Activated CD4-positive, alpha-beta T cell treated with anti-CD3 and anti-CD28 coated beads, Interleukin-2, amount 10 ng/mL, durations not matched to agents 7 days and 5 days (primary cell): ENCODE data around the gene SMAD3. TPM values are rescaled to one million over a fixed set of nuclear protein-coding genes. Genes with fewer than 3 reads are reported as not detected.
A peak's percentile ranks its signal among the peaks of the same experiment; 100 is the strongest.
"Not testable (repeated sequence)": the region's sequence is repeated elsewhere in the genome, so short reads cannot be mapped to it uniquely, and the experiment has no call there.

ENCODE experiments used
- CTCF ChIA-PET: fragments of 350-600 bp; sonication (Branson Sonifier 250); formaldehyde crosslinking; loops from one replicate; lab custom pipeline; 2021; ENCODE audit warnings: antibody characterized with exemption; lab: Charles Lee
- POLR2A ChIA-PET: fragments of 350-600 bp; sonication (Branson Sonifier 250); formaldehyde crosslinking; loops from one replicate; lab custom pipeline; 2021; ENCODE audit warnings: antibody characterized with exemption; lab: Charles Lee
- DNase-seq: peaks from one replicate; pipeline ENCODE4 v3.0.0-alpha.2; 2020
- H3K27ac Mint-ChIP-seq: one replicate; pipeline ENCODE4 v1.8.0; 2021; ENCODE audit warnings: mild to moderate bottlenecking, moderate library complexity, mixed read lengths
- H3K27me3 Mint-ChIP-seq: one replicate; pipeline ENCODE4 v1.8.0; 2021; ENCODE audit warnings: mixed read lengths
- H3K36me3 Mint-ChIP-seq: one replicate; pipeline ENCODE4 v1.8.0; 2021; ENCODE audit warnings: low read depth, mixed read lengths
- H3K4me1 Mint-ChIP-seq: one replicate; pipeline ENCODE4 v1.8.0; 2021; ENCODE audit warnings: mixed read lengths
- H3K4me3 Mint-ChIP-seq: one replicate; pipeline ENCODE4 v1.8.0; 2021; ENCODE audit warnings: mild to moderate bottlenecking, moderate library complexity, mixed read lengths
- H3K9me3 Mint-ChIP-seq: one replicate; pipeline ENCODE4 v1.8.0; 2021; ENCODE audit warnings: mixed read lengths
- total RNA-seq, 2 experiments: library from RNA; stranded (reverse); gene quantifications; one replicate each; pipeline ENCODE4 v1.2.3, GENCODE V29; 2021

Gene SMAD3
- total RNA-seq, 2 experiments from 2014 or later = 81.6 to 83.9 TPM

DNA sequence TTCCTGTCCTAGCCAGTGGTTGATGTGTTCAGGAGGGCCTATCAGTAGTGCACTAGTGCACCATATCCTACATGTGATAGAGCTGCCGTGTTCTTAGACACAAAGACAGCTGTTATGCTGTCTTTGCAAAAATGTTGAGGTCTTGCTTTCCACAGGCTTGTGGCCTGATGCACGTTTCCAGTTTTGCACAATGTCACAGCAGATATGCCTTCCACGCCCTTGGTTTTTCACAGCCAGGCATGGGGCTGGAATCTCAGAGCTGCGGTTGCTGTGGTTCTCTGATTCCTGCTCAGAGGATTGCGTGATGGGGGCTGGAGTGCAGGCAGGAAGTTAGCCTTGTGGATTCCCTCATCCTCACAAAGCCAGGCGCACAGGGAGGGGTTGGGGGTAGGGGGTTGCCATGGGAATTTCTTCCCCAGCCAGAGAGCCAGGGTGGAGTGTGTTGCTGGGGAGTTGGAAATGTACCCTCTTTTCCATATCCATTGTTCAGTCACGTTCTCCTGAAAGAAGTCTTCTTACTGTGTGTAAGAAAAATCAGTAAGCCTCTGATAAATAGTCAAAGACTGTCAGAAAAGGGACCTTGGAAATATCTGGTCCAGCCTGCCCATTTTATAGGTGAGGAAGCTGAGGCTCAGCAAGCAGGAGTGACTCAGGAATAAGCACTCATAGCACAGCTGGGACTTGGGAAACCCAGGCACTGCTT is 79.4 kb downstream of the SMAD3 start:
- no peaks in the 10 kb centered on the region for H3K9me3 Mint-ChIP-seq
- peak overlapping the region; percentile 82 for H3K27ac Mint-ChIP-seq
- H3K27me3 Mint-ChIP-seq = no peaks in the 10 kb centered on the region
- ChIA-PET CTCF (interaction anchor here (1.4 to 1.5 kb wide), 2 partner anchors 17 to 26 kb away, joined by 3 read pairs; no protein-coding TSS in a partner anchor), POLR2A (no interaction called here)
- peak; percentile 32 for DNase-seq
- H3K36me3 Mint-ChIP-seq = peaks cover 35% of the 10 kb centered on the region
- H3K4me1 Mint-ChIP-seq = peaks cover 97% of the 10 kb centered on the region
- H3K4me3 Mint-ChIP-seq = no peak overlapping the region

DNA sequence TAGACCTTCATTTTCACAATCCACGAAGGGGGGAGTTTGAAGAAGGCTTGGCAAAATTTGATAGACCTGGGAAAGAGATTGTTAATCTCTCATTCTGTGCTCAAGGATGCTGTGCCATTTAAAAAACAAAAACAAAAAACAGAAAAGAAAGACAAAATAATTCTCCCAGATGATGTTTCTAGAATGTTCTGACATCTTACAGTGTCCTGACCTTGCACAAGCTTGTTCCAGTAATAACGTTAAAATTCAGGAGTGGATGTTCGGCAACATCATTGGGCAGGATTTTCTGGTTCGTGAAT is 79.9 kb downstream of the SMAD3 start:
- ChIA-PET POLR2A (no interaction called here), CTCF (interaction anchor here (1.4 to 1.5 kb wide), 2 partner anchors 16 to 27 kb away, joined by 3 read pairs; no protein-coding TSS in a partner anchor)
- Mint-ChIP-seq H3K4me3 (no peak overlapping the region), H3K27ac (no peak overlapping the region), H3K4me1 (peaks cover 97% of the 10 kb centered on the region), H3K9me3 (no peaks in the 10 kb centered on the region), H3K36me3 (peaks cover 34% of the 10 kb centered on the region), H3K27me3 (no peaks in the 10 kb centered on the region)
- DNase-seq = no peak

DNA sequence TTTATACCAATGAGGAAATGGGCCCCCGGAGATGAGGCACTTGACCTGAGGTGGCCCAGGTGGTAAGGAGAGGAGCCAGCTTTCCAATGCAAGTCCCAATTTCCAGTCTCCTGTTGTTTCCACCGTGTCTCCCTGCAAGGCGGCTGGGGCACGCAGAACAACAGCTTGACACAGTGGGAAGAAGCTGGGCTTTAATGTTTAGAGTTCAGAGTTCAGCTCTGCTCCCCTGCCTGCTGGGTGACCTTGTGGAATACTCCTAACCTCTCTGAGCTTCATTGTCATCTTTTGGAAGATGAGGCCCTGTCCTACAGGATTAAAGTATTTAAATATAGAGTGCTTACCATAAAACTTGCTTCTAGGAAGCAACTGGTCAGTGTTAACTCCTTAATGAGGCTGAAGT is 80.3 kb downstream of the SMAD3 start:
- no peak overlapping the region for H3K27ac Mint-ChIP-seq
- H3K9me3 Mint-ChIP-seq = no peaks in the 10 kb centered on the region
- peaks cover 33% of the 10 kb centered on the region for H3K36me3 Mint-ChIP-seq
- no peak for DNase-seq
- H3K4me1 Mint-ChIP-seq = peaks cover 96% of the 10 kb centered on the region
- H3K4me3 Mint-ChIP-seq = no peak overlapping the region
- CTCF ChIA-PET = interaction anchor here (1.4 to 1.5 kb wide), 2 partner anchors 16 to 27 kb away, joined by 3 read pairs; no protein-coding TSS in a partner anchor
- H3K27me3 Mint-ChIP-seq = no peaks in the 10 kb centered on the region
- POLR2A ChIA-PET = no interaction called here

DNA sequence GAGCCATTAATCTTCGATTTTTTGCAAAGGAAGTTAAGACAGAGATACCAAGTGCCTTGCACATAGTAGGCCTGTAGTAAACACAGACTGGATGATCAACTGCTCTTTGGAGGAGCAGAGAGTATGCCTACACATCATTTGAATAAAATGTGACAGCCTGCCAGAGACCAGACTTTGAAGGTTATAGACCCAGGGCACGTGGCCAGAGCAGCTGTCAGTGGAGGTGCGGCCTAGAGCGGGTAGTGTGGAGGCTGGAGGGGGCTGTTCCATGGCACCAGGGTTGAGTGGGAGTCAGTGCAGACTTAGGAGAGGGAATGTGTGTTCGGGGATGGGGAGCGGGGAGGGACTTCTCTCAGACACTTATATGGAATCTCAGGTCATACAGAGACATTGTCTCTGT is 80.8 kb downstream of the SMAD3 start:
- ChIA-PET POLR2A (no interaction called here), CTCF (interaction anchor here (0.6 to 1.8 kb wide), 4 partner anchors 10 to 45 kb away, joined by 3 to 6 read pairs (median 3); no protein-coding TSS in a partner anchor)
- Mint-ChIP-seq H3K27me3 (no peaks in the 10 kb centered on the region), H3K9me3 (no peaks in the 10 kb centered on the region), H3K4me3 (peak overlapping the region; percentile 47), H3K4me1 (peaks cover 93% of the 10 kb centered on the region), H3K27ac (peak overlapping the region; percentile 76), H3K36me3 (peaks cover 28% of the 10 kb centered on the region)
- no peak for DNase-seq

DNA sequence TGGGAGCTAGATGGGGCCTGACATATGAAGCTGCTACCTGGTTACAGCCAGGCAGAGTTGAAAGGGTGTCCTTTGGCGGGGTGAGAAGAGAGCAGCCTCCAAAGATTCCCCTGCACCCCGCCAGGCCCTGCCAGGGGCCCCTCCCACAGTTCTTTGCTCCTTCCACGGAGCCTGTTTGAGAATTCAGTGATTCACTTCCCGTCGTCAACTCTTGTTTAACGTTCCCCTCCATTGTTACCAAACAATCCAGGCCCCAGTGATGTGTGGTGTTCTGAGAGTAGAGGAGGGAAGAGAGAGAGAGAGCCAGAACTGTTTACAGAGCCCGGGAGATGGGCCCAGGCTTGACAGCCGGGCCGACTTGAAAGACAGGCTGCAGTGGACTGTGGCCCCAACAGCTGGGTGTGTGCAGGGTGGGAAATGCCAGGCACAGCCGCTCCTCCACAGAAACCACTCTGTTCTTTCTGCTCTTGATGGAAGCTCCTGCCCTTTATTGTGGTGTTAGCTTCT is 81.5 kb downstream of the SMAD3 start:
- peak overlapping the region; percentile 76 for H3K27ac Mint-ChIP-seq
- DNase-seq = peak; percentile 28
- CTCF ChIA-PET = interaction anchor here (0.6 to 1.8 kb wide), 4 partner anchors 11 to 54 kb away, joined by 3 to 6 read pairs (median 4); no protein-coding TSS in a partner anchor
- POLR2A ChIA-PET = no interaction called here
- H3K4me1 Mint-ChIP-seq = peaks cover 88% of the 10 kb centered on the region
- H3K4me3 Mint-ChIP-seq = no peak overlapping the region
- H3K9me3 Mint-ChIP-seq = no peaks in the 10 kb centered on the region
- H3K27me3 Mint-ChIP-seq = no peaks in the 10 kb centered on the region
- H3K36me3 Mint-ChIP-seq = peaks cover 25% of the 10 kb centered on the region

DNA sequence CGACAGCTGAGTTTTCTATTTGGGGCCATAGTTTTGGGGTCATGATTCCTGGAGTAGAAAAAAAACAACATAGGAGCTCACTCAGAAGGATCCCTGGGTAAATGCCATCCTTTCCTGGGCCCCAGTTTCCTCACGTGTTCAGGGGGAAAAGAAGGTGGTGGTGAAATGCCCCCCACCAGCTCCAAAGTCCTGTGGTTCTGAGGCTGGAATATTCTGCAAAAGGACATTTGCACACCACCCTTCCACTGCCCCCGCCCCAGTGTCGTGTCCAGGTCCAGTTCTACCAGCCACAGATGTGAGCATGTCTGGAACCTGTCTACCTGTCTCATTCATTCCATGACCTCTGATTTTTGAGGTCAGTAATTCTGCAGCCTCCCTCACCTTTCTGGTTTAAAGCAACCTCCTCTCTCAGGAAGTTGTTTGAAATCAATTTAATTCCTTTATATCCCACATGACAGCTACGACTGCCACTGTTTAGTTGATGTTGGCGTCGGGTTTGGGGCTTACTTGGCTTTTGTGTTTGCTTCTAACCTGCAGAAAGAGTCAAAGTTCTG is 82.1 kb downstream of the SMAD3 start:
- Mint-ChIP-seq H3K27me3 (no peaks in the 10 kb centered on the region), H3K4me1 (peaks cover 88% of the 10 kb centered on the region), H3K36me3 (peaks cover 26% of the 10 kb centered on the region), H3K9me3 (no peaks in the 10 kb centered on the region), H3K27ac (peak overlapping the region; percentile 76), H3K4me3 (peak overlapping the region; percentile 14)
- ChIA-PET POLR2A (no interaction called here), CTCF (interaction anchor here (1.1 to 1.8 kb wide), 4 partner anchors 10 to 54 kb away, joined by 3 to 6 read pairs (median 4); no protein-coding TSS in a partner anchor)
- no peak for DNase-seq

DNA sequence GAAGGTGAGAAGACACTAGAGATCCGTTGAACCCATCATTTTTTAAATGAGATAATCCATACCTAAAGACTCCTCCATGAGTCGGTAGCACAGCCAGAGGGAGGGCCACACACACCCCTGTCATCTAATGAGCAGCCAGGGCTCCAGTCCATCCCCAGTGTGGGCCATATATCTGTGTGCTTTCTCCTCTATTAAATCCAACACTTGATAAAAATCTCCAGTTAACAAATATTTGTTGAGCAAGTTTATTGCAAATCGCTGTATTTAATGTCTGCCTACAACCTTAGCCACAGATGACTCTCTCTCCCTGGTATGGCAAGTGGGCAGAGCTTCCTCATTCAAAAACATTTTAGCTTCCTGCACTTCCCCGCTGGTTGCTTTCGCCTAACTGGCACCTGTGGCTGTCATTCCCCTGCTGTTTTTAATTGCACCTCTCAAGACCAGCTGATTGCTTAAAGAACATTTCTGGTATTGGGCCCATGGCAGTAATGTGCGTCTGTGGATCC is 82.8 kb downstream of the SMAD3 start:
- Mint-ChIP-seq H3K4me3 (no peak overlapping the region), H3K36me3 (peaks cover 28% of the 10 kb centered on the region), H3K4me1 (peaks cover 85% of the 10 kb centered on the region), H3K9me3 (no peaks in the 10 kb centered on the region), H3K27me3 (no peaks in the 10 kb centered on the region), H3K27ac (peak overlapping the region; percentile 76)
- ChIA-PET POLR2A (no interaction called here), CTCF (interaction anchor here (0.9 to 1.8 kb wide), 9 partner anchors 9 to 55 kb away, joined by 3 to 5 read pairs (median 3); no protein-coding TSS in a partner anchor)
- DNase-seq = no peak

DNA sequence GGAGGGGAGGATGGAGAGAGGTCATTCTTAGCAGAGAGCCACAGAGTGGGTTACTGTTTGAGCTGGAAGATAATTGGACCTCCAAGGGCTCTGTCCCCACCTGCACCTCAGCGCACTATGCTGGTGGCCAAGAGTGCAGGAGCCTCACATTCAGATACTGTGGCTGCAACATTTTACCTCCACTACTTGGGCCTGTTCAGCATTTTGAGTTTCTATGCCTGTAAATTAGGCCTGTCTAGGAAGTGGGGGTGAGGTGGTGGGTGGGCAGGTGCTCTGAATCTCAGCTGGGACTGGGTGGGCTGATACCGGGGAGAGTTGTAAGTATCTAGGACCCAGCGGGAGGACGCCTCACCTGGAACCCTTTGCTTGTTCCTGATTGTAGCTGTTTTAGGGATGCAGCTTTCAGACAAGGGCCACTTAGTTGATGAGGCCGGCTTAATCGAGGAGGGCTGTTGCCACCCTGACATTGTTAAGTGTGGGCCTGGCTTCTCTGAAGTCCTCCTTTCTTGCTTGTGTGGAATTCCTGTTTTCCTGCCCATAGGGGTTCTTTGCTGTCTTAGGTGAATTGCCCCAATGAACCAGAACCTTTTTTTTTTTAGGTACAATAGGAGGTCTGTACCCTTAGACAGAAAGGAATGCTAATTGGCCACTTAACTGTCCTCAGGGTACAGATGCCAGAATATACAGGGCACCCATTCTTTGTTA is 83.8 kb downstream of the SMAD3 start:
- no peak for DNase-seq
- Mint-ChIP-seq H3K9me3 (no peaks in the 10 kb centered on the region), H3K27me3 (no peaks in the 10 kb centered on the region), H3K4me3 (no peak overlapping the region), H3K36me3 (peaks cover 34% of the 10 kb centered on the region), H3K4me1 (peaks cover 81% of the 10 kb centered on the region), H3K27ac (peak overlapping the region; percentile 76)
- ChIA-PET POLR2A (interaction anchor here (0.5 to 0.7 kb wide), 2 partner anchors 53 to 64 kb away, joined by 3 to 5 read pairs; no protein-coding TSS in a partner anchor), CTCF (interaction anchor here (0.9 to 1.8 kb wide), 8 partner anchors 10 to 51 kb away, joined by 3 to 5 read pairs (median 3); no protein-coding TSS in a partner anchor)

DNA sequence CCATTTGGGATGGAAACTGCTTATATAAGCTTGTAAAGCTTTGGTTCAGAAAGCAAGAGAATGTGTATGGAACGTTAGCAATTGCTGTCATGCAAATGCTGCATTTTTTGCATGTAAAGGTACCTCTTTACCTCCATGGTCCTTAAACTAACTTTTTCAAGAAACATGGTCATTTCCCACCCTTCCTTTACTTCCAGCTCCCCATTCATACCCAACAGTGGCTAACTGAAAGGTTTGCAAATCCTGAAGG is 84.3 kb downstream of the SMAD3 start:
- Mint-ChIP-seq H3K36me3 (peaks cover 34% of the 10 kb centered on the region), H3K4me1 (peaks cover 79% of the 10 kb centered on the region), H3K4me3 (no peak overlapping the region), H3K27ac (peak overlapping the region; percentile 78), H3K27me3 (no peaks in the 10 kb centered on the region), H3K9me3 (no peaks in the 10 kb centered on the region)
- ChIA-PET POLR2A (no interaction called here), CTCF (interaction anchor here (1.0 to 1.8 kb wide), 2 partner anchors 46 to 48 kb away, joined by 3 read pairs; no protein-coding TSS in a partner anchor)
- no peak for DNase-seq

DNA sequence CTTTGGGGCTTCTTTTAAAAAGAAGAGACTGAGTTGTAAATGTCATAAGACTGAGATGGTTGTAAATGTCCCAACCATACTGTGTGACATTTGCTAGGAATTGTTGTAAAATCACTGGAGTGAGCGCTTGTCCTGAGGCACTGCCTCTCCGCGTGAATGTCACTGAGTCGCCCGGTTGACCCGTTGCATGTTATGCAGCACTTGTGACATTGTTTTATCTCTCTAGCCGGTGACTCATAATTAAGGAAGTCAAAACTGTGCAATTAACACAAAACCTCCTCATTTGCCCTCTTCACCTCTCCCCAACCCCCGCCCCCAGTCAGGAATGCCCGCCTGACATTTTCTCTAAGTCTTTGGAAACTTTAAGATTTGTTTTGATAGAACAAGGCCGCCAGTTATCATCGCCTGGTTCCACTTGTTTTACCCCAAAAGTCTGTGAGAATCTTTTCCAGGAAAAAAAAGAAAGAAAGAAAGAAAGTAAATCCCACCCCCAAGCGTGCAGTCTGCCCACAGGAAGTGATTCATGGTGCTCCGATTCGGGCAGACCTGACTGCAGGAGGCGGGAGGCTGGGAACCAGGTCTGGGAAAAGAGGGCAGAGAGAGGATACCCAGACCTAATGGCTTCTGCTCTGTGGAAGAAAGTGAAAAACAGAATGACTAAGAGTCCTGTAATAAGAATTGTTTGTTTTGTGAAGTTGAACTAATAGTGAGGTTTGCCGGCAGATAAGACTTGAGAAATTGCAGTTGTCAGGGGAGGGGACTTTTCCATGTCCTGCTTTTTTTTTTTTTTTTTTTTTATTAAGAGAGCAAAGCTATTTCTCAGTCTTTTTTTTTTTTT is 84.8 kb downstream of the SMAD3 start:
- Mint-ChIP-seq H3K27ac (peak overlapping the region; percentile 78), H3K27me3 (no peaks in the 10 kb centered on the region), H3K36me3 (peaks cover 35% of the 10 kb centered on the region), H3K4me1 (peaks cover 75% of the 10 kb centered on the region), H3K4me3 (peak overlapping the region; percentile 41), H3K9me3 (no peaks in the 10 kb centered on the region)
- CTCF ChIA-PET = interaction anchor here (1.0 to 1.1 kb wide), 2 partner anchors 11 to 47 kb away, joined by 3 read pairs; no protein-coding TSS in a partner anchor
- DNase-seq = peak; percentile 36
- POLR2A ChIA-PET = interaction anchor here (0.6 kb wide), 1 partner anchor 23 kb away, joined by 4 read pairs; no protein-coding TSS in a partner anchor

DNA sequence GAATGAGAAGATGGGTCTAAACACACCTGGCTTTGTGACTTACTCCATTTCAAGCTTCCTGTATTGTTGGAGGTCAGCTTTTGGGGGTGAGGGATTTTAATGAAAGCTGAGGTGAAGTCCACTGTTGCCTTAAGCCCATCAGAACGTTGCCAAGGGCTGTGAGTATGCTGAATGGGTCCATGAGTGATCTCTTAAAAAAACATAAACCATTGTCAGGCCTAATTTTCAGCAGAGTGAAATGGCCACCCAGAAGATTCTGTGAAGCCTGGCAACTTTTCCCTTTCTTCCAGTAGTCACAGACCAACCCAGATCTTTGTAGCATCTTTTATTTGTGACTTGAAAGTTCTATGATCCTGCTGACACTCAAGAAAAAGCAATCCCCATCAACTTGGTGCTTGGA is 87.0 kb downstream of the SMAD3 start:
- no peak for DNase-seq
- Mint-ChIP-seq H3K36me3 (peaks cover 48% of the 10 kb centered on the region), H3K27me3 (no peaks in the 10 kb centered on the region), H3K27ac (no peak overlapping the region), H3K4me3 (no peak overlapping the region), H3K9me3 (peaks cover 4% of the 10 kb centered on the region), H3K4me1 (peaks cover 72% of the 10 kb centered on the region)
- POLR2A ChIA-PET = no interaction called here
- CTCF ChIA-PET = no interaction called here

DNA sequence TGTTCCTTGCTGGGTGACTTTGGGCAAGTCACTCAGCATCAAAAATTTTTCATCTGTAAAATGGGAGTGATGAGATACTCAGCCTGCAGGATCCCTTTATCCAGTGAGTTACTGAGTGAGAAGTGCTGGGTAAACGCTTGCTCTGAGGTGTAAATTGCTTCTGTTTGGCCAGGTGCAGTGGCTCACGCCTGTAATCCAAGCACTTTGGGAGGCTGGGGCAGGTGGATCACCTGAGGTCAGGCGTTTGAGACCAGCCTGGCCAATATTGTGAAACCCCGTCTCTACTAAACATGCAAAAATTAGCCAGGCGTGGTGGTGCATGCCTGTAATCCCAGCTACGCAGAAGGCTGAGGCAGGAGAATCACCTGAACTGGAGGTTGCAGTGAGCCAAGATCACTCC is 87.6 kb downstream of the SMAD3 start:
- POLR2A ChIA-PET, H3K9me3 Mint-ChIP-seq, H3K27ac Mint-ChIP-seq, H3K27me3 Mint-ChIP-seq, CTCF ChIA-PET, DNase-seq, H3K4me3 Mint-ChIP-seq: not testable (repeated sequence)
- H3K36me3 Mint-ChIP-seq = peaks cover 50% of the 10 kb centered on the region
- peaks cover 72% of the 10 kb centered on the region for H3K4me1 Mint-ChIP-seq
